Effector memory CD4-positive, alpha-beta T cell (primary cell): ENCODE measurements around the gene TMEM158.

ENCODE experiments used
- DNase-seq, 3 donors: peaks; one replicate each; pipeline ENCODE4 v3.0.0-alpha.2; 2020
- H3K27ac ChIP-seq: 2 replicates; pipeline ENCODE4 v1.7.0; 2013; ENCODE audit warnings: mild to moderate bottlenecking, low read length, moderate library complexity; ENCODE audit not compliant: insufficient read depth, poor library complexity, severe bottlenecking
- H3K27me3 ChIP-seq: replicated peaks from 2 replicates; pipeline ENCODE4 v1.7.0; 2013; ENCODE audit warnings: mild to moderate bottlenecking, low read length; ENCODE audit not compliant: insufficient read depth, control insufficient read depth, poor library complexity, severe bottlenecking
- H3K36me3 ChIP-seq: 2 replicates; pipeline ENCODE4 v1.7.0; 2013; ENCODE audit warnings: mild to moderate bottlenecking, low read length, moderate library complexity; ENCODE audit not compliant: control insufficient read depth, insufficient read depth
- H3K4me1 ChIP-seq: 2 replicates; pipeline ENCODE4 v1.7.0; 2013; ENCODE audit warnings: low read length, mild to moderate bottlenecking; ENCODE audit not compliant: control insufficient read depth, insufficient read depth, poor library complexity, severe bottlenecking
- H3K4me3 ChIP-seq: 2 replicates; pipeline ENCODE4 v1.7.0; 2013; ENCODE audit warnings: low read length, low read depth, mild to moderate bottlenecking; ENCODE audit not compliant: insufficient read depth, poor library complexity, severe bottlenecking
- H3K9me3 ChIP-seq: 2 replicates; pipeline ENCODE4 v1.7.0; 2013; ENCODE audit warnings: mild to moderate bottlenecking, low read length, moderate library complexity; ENCODE audit not compliant: control insufficient read depth

The TMEM158 gene

DNA sequence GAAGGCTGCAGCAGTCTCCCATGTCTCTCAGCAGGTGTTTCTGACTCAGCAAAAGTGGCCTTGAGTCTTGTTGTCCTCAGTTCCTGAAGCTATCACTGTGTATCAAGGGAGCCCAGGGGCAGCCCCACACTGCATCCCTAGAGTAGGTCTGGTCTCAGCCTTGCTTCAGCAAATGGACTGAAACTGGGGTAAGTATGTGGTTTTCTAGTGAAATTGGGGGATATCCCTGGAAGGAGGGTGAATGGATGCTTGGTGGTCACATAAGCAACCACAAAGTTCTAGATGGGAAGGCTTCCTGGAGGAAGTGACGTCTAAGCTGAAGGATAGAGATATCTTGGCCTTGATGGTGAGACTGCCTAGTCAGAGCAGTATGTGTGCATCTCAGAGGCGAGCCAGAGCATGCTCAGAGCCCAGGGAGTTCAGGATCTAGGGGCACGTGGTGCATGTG is 38.4 kb downstream of the TMEM158 start:
- H3K9me3 ChIP-seq = no peaks in the 10 kb centered on the region
- H3K36me3 ChIP-seq = no peaks in the 10 kb centered on the region
- H3K27me3 ChIP-seq = no peaks in the 10 kb centered on the region
- no peak overlapping the region for H3K27ac ChIP-seq
- DNase-seq = no peak
- H3K4me1 ChIP-seq = no peaks in the 10 kb centered on the region
- H3K4me3 ChIP-seq = no peak overlapping the region

DNA sequence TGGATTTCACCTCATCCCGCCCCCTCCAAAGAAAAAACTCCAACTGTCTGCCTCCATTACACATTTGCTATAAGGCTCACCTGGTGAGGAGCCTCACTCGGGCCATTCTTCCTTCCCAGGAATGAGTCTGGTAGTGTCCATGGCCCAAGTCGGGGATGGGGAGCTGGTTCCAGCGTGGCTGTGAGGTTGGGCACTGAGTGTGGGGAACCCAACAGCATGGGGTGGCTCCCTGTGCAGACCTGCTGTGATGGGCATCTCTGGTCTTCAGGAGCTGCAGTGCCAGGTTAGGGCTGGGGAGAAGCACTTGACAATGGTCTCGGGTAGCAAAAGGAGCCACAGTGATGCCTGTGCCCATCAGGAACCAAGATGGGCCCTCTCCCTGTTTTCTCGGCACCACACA is 39.2 kb downstream of the TMEM158 start:
- Histone ChIP-seq H3K9me3 (no peaks in the 10 kb centered on the region), H3K4me3 (no peak overlapping the region), H3K36me3 (no peaks in the 10 kb centered on the region), H3K4me1 (no peaks in the 10 kb centered on the region), H3K27ac (no peak overlapping the region), H3K27me3 (no peaks in the 10 kb centered on the region)
- DNase-seq = no peak

DNA sequence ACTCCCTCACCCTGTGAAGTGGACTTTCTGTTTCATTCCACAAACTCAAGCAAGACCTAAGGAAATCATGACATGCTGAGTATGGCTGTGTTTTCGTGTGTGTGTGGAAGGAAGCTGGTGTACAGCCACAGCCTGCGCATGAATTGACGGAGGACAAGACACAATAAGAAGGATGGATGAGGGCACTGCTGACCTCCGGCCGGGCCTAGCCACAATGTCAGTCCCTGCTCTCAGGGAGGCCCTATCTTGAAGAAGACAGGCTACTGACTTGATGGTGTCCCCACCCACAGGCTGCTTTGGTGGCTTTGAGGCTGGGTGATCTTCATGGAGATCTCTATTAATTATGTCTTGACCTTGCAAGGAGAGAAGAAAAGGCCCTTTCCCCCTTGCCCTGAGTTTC is 40.6 kb downstream of the TMEM158 start:
- H3K4me3 ChIP-seq = no peak overlapping the region
- no peaks in the 10 kb centered on the region for H3K36me3 ChIP-seq
- no peaks in the 10 kb centered on the region for H3K4me1 ChIP-seq
- no peak for DNase-seq
- H3K9me3 ChIP-seq = no peaks in the 10 kb centered on the region
- no peak overlapping the region for H3K27ac ChIP-seq
- H3K27me3 ChIP-seq = no peaks in the 10 kb centered on the region

DNA sequence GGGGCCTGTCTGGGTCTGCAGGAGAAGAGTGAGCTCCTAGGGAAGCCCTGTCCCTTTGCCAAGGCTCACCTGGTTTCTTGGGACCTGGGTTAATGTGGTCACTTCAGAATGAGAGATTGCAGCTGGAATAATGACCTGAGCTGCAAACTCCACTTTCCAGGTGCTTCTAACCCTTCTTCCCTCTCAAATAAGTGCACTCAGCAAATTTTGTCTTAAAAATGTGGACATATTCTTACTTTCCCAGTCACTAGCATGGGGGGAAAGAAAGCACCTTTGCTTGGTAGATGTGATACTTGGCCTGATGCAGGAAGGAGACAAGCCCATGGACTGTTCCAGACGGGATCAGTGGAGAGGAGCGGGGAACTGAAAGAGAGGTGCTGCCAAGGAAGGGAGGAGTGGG is 41.0 kb downstream of the TMEM158 start:
- H3K36me3 ChIP-seq = no peaks in the 10 kb centered on the region
- no peaks in the 10 kb centered on the region for H3K27me3 ChIP-seq
- H3K4me3 ChIP-seq = no peak overlapping the region
- H3K9me3 ChIP-seq = no peaks in the 10 kb centered on the region
- H3K4me1 ChIP-seq = no peaks in the 10 kb centered on the region
- no peak overlapping the region for H3K27ac ChIP-seq
- DNase-seq = no peak

DNA sequence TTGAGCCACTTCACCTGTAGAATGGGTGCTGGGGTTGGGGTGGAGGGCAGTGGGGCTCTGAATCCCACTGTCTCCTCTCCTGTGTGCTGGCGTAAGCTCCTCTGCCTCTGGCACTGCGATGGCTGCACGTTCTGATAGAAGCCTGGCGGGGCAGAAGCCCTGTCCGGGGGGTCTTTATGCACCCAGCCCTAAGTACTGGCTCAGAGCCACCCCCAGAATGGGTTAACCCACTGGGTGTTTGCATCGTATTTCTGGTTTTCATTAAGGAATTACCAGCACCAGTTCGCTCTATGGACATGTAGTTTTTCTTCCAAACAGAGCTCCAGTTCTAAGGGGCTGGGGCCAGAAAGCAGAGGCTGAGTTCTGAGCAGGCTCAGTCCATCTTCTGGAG is 42.2 kb downstream of the TMEM158 start:
- no peak overlapping the region for H3K27ac ChIP-seq
- no peaks in the 10 kb centered on the region for H3K27me3 ChIP-seq
- no peak for DNase-seq
- H3K36me3 ChIP-seq = no peaks in the 10 kb centered on the region
- no peak overlapping the region for H3K4me3 ChIP-seq
- no peaks in the 10 kb centered on the region for H3K9me3 ChIP-seq
- H3K4me1 ChIP-seq = no peaks in the 10 kb centered on the region

DNA sequence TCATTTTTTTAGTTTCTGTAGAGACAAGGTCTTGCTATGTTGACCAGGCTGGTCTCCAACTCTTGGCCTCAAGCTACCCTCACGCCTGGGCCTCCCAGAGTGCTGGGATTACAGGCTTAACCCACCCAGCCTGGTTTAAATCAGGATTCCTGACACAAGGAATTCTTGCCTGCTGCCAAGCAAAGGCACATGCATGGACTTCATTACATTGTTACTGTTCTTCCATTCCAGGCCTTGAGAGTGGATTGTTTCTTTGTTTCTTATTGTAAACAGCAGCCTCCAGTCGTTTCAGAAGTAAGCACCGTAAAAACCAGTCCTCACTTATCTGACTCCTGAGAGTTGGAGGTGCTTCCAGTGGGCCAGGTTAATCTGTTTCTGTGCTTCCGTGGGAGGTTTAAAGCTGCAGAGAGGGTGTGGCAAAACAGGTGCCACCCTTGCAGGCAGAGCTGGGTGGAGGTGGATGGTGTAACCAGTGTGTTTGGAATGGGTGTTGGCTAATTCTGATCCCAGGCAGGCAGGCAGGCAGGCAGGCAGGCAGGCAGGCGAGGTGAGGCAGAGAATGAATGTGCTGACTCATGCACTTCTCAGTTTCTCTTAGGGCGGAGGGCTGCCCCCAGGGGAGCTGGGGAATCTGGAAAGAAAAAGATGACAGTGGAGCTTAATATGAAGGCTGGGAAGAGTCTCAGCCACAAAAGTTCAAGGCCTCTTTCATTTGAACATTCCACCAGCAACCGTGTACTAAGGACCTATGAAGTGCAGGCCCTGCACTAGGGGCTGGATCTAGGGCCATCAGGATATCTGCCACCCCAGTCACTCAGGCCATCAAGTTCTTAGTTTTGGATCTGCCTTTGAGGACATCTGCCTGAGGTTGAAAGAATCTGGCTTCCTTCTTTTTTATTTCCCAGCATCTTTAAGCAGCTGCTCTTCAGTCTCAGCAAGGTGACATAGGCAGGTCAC is 42.9 kb downstream of the TMEM158 start:
- no peak overlapping the region for H3K4me3 ChIP-seq
- H3K9me3 ChIP-seq = no peaks in the 10 kb centered on the region
- no peak for DNase-seq
- H3K36me3 ChIP-seq = no peaks in the 10 kb centered on the region
- no peak overlapping the region for H3K27ac ChIP-seq
- no peaks in the 10 kb centered on the region for H3K27me3 ChIP-seq
- H3K4me1 ChIP-seq = no peaks in the 10 kb centered on the region

DNA sequence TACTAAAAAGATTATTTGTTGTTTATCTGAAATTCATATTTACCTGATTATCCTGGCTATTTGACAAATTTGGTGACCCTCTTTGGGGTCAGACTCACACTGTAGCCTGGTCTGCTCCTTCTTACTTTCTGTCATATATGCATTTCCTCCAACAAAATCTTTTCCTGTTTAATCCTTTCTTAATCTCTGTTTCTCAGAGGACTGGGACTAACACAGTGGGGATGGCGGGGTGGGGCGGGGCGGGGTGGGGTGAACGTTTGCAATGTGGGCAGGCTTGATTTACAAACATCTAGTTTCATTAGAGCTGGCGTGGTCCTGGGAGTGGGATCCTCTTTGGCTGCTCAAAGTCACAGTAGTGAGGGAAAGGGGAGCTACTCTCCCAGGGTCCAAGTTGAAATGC is 44.6 kb downstream of the TMEM158 start:
- no peak overlapping the region for H3K27ac ChIP-seq
- H3K4me3 ChIP-seq = no peak overlapping the region
- H3K27me3 ChIP-seq = no peaks in the 10 kb centered on the region
- H3K4me1 ChIP-seq = no peaks in the 10 kb centered on the region
- H3K36me3 ChIP-seq = no peaks in the 10 kb centered on the region
- no peaks in the 10 kb centered on the region for H3K9me3 ChIP-seq
- DNase-seq = no peak

DNA sequence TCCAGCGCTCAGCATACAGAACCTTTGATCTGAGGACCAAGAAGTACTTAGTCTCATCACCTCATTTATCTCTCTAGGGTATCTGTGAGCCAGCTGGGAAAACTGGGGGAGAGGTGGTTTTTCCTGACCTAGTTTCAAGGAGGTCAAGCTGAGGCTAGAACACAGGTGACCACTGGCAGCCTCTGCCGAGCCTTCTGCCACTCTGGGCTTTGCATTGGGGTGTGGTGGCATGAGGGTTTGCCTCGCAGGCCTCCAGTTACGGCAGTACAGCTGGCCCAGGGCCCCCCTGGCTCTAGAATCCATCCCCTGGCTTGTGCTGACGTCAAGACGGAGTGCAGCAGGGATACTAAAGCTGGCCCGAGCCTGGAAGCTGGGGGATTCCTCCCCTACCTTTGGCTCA is 45.2 kb downstream of the TMEM158 start:
- no peak overlapping the region for H3K4me3 ChIP-seq
- no peaks in the 10 kb centered on the region for H3K36me3 ChIP-seq
- no peaks in the 10 kb centered on the region for H3K4me1 ChIP-seq
- no peak overlapping the region for H3K27ac ChIP-seq
- H3K9me3 ChIP-seq = no peaks in the 10 kb centered on the region
- no peak for DNase-seq
- H3K27me3 ChIP-seq = no peaks in the 10 kb centered on the region

DNA sequence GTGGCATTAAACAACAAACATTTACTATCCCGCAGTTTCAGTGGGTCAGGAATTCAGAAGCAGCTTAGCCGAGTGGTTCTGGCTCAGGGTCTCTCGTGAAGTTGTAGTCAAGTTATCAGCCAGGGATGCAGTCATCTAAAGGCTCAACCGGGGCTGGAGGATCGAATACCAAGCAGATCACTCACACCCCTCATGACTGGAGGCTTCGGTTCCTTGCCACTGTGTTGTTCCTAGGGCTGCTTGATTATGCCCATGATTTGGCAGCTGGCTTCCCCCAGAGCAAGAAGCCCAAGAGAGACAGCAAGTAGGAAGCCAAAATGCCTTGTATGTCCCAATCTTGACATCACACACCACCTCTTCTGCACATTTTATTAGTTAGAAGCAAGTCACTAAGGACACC is 46.0 kb downstream of the TMEM158 start:
- no peaks in the 10 kb centered on the region for H3K36me3 ChIP-seq
- H3K4me1 ChIP-seq = no peaks in the 10 kb centered on the region
- no peaks in the 10 kb centered on the region for H3K9me3 ChIP-seq
- no peak overlapping the region for H3K27ac ChIP-seq
- no peak overlapping the region for H3K4me3 ChIP-seq
- H3K27me3 ChIP-seq = no peaks in the 10 kb centered on the region
- DNase-seq = no peak

DNA sequence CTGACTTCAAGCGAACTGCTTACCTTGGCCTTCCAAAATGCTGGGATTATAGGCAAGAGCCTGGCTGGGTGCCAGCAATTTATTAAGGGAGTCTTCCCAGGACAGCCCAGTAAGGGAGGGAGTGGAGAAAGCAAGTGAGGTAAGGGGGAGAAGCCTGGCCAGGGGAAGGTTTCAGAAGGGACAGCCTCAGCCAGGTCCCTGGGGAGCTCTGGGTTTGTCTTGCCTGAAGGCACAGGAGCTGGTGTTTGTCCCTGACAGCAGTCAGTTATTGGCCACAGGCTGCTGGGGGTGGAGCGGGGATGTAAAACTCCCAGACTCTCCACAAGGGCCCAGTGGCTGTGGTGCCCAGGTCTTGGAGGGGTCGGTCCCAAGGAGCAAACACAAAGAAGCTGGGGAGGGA is 46.9 kb downstream of the TMEM158 start:
- no peaks in the 10 kb centered on the region for H3K27me3 ChIP-seq
- DNase-seq = no peak
- no peaks in the 10 kb centered on the region for H3K4me1 ChIP-seq
- no peaks in the 10 kb centered on the region for H3K36me3 ChIP-seq
- no peaks in the 10 kb centered on the region for H3K9me3 ChIP-seq
- no peak overlapping the region for H3K4me3 ChIP-seq
- H3K27ac ChIP-seq = no peak overlapping the region
